ENCODE results near the gene GOLGA6L4.
A peak's percentile ranks its signal among the peaks of the same experiment; 100 is the strongest.
"Not testable (repeated sequence)": the region's sequence is repeated elsewhere in the genome, so short reads cannot be mapped to it uniquely, and the experiment has no call there.

GOLGA6L4 gene

GRCh38 chr15:84235573-84235972, at the start of gene GOLGA6L4:
TSS of gene GOLGA6L4 (plus strand) at chr15:84235773. CDS start at chr15:84235835, 62 bp downstream.
- not testable (repeated sequence) for DNase-seq

DNA sequence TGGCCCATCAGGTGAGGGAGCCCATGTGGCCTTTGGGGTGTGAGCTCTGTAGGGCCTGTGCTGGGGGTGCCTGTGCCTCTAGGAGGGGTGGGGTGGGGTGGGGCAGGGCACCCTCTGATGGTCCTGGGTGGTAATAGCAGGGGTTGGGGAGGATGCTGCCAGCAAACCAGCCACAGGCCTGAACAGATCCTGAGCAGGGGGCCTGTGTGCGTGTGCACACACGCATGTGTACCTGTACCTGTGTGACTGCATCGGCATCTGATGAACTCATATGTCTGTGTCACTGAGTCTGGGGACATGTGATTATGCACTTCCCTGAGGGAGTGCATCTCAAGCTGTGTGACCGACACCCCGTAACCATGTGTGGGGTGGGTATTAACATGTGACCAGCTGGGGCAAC, 42.6 kb upstream of the GOLGA6L4 start:
- DNase-seq, result not testable (repeated sequence)

GRCh38 chr15:84195603-84196002, 40.0 kb upstream of the GOLGA6L4 start:
- not testable (repeated sequence) for DNase-seq

GRCh38 chr15:84196530-84197188, 38.9 kb upstream of the GOLGA6L4 start:
- DNase-seq, result not testable (repeated sequence)

GRCh38 chr15:84199865-84200264, 35.7 kb upstream of the GOLGA6L4 start:
- peak; percentile 14 to 16 for DNase-seq

DNA sequence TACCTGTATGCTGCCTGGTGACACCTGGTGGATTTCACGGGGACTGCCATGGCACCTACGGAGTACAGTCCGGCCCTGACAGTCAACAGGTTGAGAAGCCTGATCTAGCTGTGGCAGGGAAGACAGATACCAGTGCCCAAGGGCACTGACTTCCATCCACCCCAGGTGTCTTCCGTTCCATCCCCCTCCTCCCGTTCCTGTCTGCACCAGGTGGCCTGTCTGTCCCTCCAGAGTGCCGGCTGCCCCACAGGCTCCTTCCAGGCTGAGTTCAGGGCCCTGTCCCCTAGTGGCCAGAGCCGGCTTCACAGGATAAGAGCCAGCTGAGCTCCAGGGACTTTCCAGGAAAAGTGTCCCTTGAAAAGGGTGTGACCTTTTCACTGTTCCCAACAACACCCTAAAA, 10.9 kb downstream of the GOLGA6L4 start:
- peak; percentile 53 to 65 for DNase-seq
